ENCODE data around the gene FGD4.

The FGD4 gene

GRCh38 chr12:32611986-32612385 is 212.6 kb downstream of the FGD4 start:
- TF ChIP-seq CREB1 (IDR thresholded peaks at IDR 0.05; ENCODE audit: low read depth) = no peak
- no peak for TF ChIP-seq TAF1 (IDR thresholded peaks at IDR 0.05; ENCODE audit: low read depth)
- TF ChIP-seq EP300 (IDR thresholded peaks at IDR 0.05; ENCODE audit: borderline replicate concordance) = no peak
- TF ChIP-seq REST (IDR thresholded peaks at IDR 0.05; ENCODE audit: low read depth) = no peak
- TF ChIP-seq RAD21 (IDR thresholded peaks at IDR 0.05; ENCODE audit: low read depth) = no peak

- TF ChIP-seq FOXM1 (IDR thresholded peaks at IDR 0.05; ENCODE audit: borderline replicate concordance, low read depth) = no peak
- TF ChIP-seq YY1 (IDR thresholded peaks at IDR 0.05; ENCODE audit: low read depth) = no peak
- TF ChIP-seq TCF12 (IDR thresholded peaks at IDR 0.05; ENCODE audit: low read depth) = no peak
- TF ChIP-seq MAX (IDR thresholded peaks at IDR 0.05) = no peak
- no peak for TF ChIP-seq RAD21 (IDR thresholded peaks at IDR 0.05; ENCODE audit: low read depth)
- TF ChIP-seq NFIC (IDR thresholded peaks at IDR 0.05) = no peak
- TF ChIP-seq EP300 (IDR thresholded peaks at IDR 0.05; ENCODE audit: borderline replicate concordance) = no peak
- TF ChIP-seq CREB1 (IDR thresholded peaks at IDR 0.05; ENCODE audit: low read depth) = no peak
Observed at GRCh38 chr12:32612658-32613614, 213.6 kb downstream of the FGD4 start.

- TF ChIP-seq CEBPB (IDR thresholded peaks at IDR 0.05) (no peak), EP300 (IDR thresholded peaks at IDR 0.05; ENCODE audit: borderline replicate concordance) (no peak)
Observed at GRCh38 chr12:32615441-32615840, 216.1 kb downstream of the FGD4 start.

GRCh38 chr12:32617534-32617933 is 218.2 kb downstream of the FGD4 start:
- no peak for TF ChIP-seq CREB1 (IDR thresholded peaks at IDR 0.05; ENCODE audit: low read depth)
- TF ChIP-seq EGR1 (IDR thresholded peaks at IDR 0.05) = no peak
- TF ChIP-seq REST (IDR thresholded peaks at IDR 0.05; ENCODE audit: low read depth) = no peak
- TF ChIP-seq RAD21 (IDR thresholded peaks at IDR 0.05; ENCODE audit: low read depth) = no peak
- TF ChIP-seq MAX (IDR thresholded peaks at IDR 0.05) = no peak
- TF ChIP-seq EP300 (IDR thresholded peaks at IDR 0.05; ENCODE audit: borderline replicate concordance) = no peak

GRCh38 chr12:32618115-32618514 is 218.8 kb downstream of the FGD4 start:
- TF ChIP-seq USF1 (IDR thresholded peaks at IDR 0.05) (no peak), EGR1 (IDR thresholded peaks at IDR 0.05) (no peak), FOXM1 (IDR thresholded peaks at IDR 0.05; ENCODE audit: borderline replicate concordance, low read depth) (no peak), TAF1 (IDR thresholded peaks at IDR 0.05; ENCODE audit: low read depth) (no peak), RAD21 (IDR thresholded peaks at IDR 0.05; ENCODE audit: low read depth) (no peak), TCF12 (IDR thresholded peaks at IDR 0.05; ENCODE audit: low read depth) (no peak), TEAD4 (IDR thresholded peaks at IDR 0.05) (no peak), CREB1 (IDR thresholded peaks at IDR 0.05; ENCODE audit: low read depth) (no peak), MAX (IDR thresholded peaks at IDR 0.05) (no peak), REST (IDR thresholded peaks at IDR 0.05; ENCODE audit: low read depth) (no peak), YY1 (IDR thresholded peaks at IDR 0.05; ENCODE audit: low read depth) (no peak), EP300 (IDR thresholded peaks at IDR 0.05; ENCODE audit: borderline replicate concordance) (no peak), CEBPB (IDR thresholded peaks at IDR 0.05) (no peak), NFIC (IDR thresholded peaks at IDR 0.05) (no peak), ZBTB7A (IDR thresholded peaks at IDR 0.05; ENCODE audit: low read depth) (no peak)
